K562 (cell line): ENCODE measurements around the gene ZNF473.
"Not testable (repeated sequence)": the region's sequence is repeated elsewhere in the genome, so short reads cannot be mapped to it uniquely, and the experiment has no call there.

Source experiments
- EP300 ChIP-seq: IDR thresholded peaks from 2 replicates; pipeline ENCODE4 v1.6.1; 2012; ENCODE audit warnings: low read length, improper control_type of control experiment
- HMGXB4 ChIP-seq: sonication (generic); formaldehyde crosslinking; IDR thresholded peaks from 2 replicates; pipeline ENCODE4 v1.8.1; 2023; ENCODE audit warnings: mild to moderate bottlenecking, missing genetic modification reagents
- MAZ ChIP-seq, 2 experiments: fragments of 450-650 bp in 1 of 2; sonication (generic) in 1 of 2; formaldehyde crosslinking; IDR thresholded peaks in 1 of 2; conservative IDR thresholded peaks in 1 of 2; 2 replicates each; pipeline versions ENCODE4 v1.4.0 to v1.5.0; 2020; ENCODE audit warnings: mild to moderate bottlenecking in 1 of 2, missing genetic modification reagents in 1 of 2
- MTF1 ChIP-seq: fragments of 250-450 bp; sonication (Bioruptor Pico); IDR thresholded peaks from 2 replicates; pipeline ENCODE4 v1.9.0; 2021; ENCODE audit warnings: moderate library complexity, mild to moderate bottlenecking, inconsistent platforms, borderline replicate concordance
- POLR2A ChIP-seq: fragments of 450-650 bp; conservative IDR thresholded peaks from 2 replicates; pipeline ENCODE4 v1.6.1; 2016
- SIX5 ChIP-seq, 2 experiments: IDR thresholded peaks; 2 replicates each; pipeline ENCODE4 v1.6.1; 2011; ENCODE audit warnings: low read length in 2 of 2, borderline replicate concordance in 1 of 2, low read depth in 1 of 2, mild to moderate bottlenecking in 1 of 2, moderate library complexity in 1 of 2; ENCODE audit not compliant: insufficient read depth in 1 of 2
- TF ChIP-seq, protein P1 (sequence below): fragments of 450-650 bp; IDR thresholded peaks from 2 replicates; pipeline ENCODE4 v1.6.1; 2016

DNA sequence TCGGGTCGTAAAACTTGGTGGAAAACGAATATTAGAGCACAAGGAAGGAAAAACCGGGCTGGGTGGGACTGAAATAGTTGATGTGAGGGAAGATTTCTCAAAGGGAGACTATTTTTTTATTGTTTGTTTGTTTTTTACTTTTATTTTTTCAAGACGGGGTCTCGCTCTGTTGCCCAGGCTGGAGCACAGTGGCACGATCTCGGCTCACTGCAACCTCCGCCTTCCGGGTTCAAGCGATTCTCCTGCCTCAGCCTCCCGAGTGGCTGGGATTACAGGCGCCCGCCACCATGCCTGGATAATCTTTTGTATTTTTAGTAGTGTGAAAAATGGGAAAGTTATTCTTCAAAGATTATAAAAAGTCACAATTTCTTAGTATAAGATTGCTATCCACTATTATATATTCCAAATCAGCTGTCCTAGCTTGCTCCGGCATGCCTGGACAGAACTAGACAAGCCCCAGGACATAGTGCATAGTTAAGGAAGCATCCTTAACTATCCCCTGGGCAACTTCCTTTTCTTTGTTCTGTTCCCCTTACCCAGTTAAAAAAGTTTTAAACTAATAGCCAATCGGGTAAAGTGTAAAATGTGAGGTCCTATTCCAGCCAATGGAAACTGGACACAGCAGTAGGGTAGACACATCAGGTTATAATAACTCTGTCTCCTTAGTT is 25.6 kb downstream of the ZNF473 start:
- TF ChIP-seq MTF1 (CRISPR knock-in tag); EP300; SIX5 (IDR thresholded peaks at IDR 0.05; ENCODE audit: borderline replicate concordance in 1 of 2, insufficient read depth in 1 of 2, low read depth in 1 of 2, low read length in 2 of 2); POLR2A; HMGXB4 (CRISPR knock-in tag); MAZ (CRISPR knock-in tag; conservative IDR thresholded peaks at IDR 0.05 in 1 of 2, IDR thresholded peaks at IDR 0.05 in 1 of 2): not testable (repeated sequence)
- TF ChIP-seq, protein P1, sequence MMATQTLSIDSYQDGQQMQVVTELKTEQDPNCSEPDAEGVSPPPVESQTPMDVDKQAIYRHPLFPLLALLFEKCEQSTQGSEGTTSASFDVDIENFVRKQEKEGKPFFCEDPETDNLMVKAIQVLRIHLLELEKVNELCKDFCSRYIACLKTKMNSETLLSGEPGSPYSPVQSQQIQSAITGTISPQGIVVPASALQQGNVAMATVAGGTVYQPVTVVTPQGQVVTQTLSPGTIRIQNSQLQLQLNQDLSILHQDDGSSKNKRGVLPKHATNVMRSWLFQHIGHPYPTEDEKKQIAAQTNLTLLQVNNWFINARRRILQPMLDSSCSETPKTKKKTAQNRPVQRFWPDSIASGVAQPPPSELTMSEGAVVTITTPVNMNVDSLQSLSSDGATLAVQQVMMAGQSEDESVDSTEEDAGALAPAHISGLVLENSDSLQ: not testable (repeated sequence)
